GM23248 (cell line): ENCODE results near the gene SLAMF7.

Source experiments
- EZH2 ChIP-seq: fragments of 200-600 bp; sonication (generic); IDR thresholded peaks from 2 replicates; pipeline ENCODE4 v1.6.1; 2018; ENCODE audit warnings: antibody characterized with exemption, mild to moderate bottlenecking; ENCODE audit not compliant: insufficient read depth, poor library complexity, severe bottlenecking
- EZH2phosphoT487 ChIP-seq: fragments of 200-600 bp; sonication (generic); IDR thresholded peaks from 2 replicates; pipeline ENCODE4 v1.6.1; 2018; ENCODE audit warnings: antibody characterized with exemption, moderate library complexity, mild to moderate bottlenecking, low read depth; ENCODE audit not compliant: insufficient read depth

DNA sequence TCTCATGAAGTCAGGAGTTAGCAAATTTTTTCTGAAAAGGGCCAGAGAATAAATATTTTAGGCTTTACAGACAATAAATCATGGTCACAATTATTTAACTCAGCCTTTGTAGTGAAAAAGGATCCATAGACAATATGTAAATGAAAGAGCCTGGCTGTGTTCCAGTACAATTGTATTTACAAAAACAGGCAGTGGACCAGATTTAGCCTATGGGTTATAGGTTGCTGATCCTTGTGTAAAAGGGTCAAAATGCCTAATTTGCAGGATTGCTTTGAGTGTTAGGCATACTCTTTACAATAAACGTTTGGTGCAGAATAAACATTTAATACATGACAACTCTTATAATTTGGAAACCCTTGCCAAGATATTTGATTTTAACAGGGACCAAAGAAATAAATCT, 6.5 kb downstream of the SLAMF7 start:
- TF ChIP-seq EZH2 (no peak), EZH2phosphoT487 (no peak)
